ENCODE results near the gene EFCAB6.

The EFCAB6 gene

GRCh38 chr22:43782448-43782847 is 29.7 kb downstream of the EFCAB6 start:
- Histone ChIP-seq H3K36me3 (ENCODE audit: control insufficient read depth, low read length) (no peaks in the 10 kb centered on the region), H3K9me2 (replicated peaks; ENCODE audit: control insufficient read depth, low read length) (no peaks in the 10 kb centered on the region), H3K4me2 (ENCODE audit: low read length) (no peak overlapping the region), H3F3A (ENCODE audit: control insufficient read depth, insufficient read depth) (no peaks in the 10 kb centered on the region), H4K20me1 (ENCODE audit: control insufficient read depth, insufficient read depth, low read depth, low read length) (no peaks in the 10 kb centered on the region), H3K4me3 (ENCODE audit: low read length) (no peak overlapping the region), H3K4me1 (ENCODE audit: control insufficient read depth, low read length) (no peaks in the 10 kb centered on the region), H3K27me3 (ENCODE audit: control insufficient read depth, low read length) (peaks cover 6% of the 10 kb centered on the region; the same call in 1 of the 2 replicates), H3K9me3 (ENCODE audit: control insufficient read depth, insufficient read depth, low read length) (no peaks in the 10 kb centered on the region), H3K27ac (ENCODE audit: low read depth, low read length) (no peak overlapping the region), H3K79me2 (ENCODE audit: control insufficient read depth, low read length) (no peaks in the 10 kb centered on the region)
- TF ChIP-seq EZH2phosphoT487 (IDR thresholded peaks at IDR 0.05; ENCODE audit: borderline replicate concordance, low read length) (no peak), CTCF (IDR thresholded peaks at IDR 0.05; ENCODE audit: low read depth, low read length, poor library complexity, severe bottlenecking) (no peak)

GRCh38 chr22:43777286-43777685 is 34.8 kb downstream of the EFCAB6 start:
- no peaks in the 10 kb centered on the region for H3K79me2 ChIP-seq (ENCODE audit: control insufficient read depth, low read length)
- TF ChIP-seq CTCF (IDR thresholded peaks at IDR 0.05; ENCODE audit: low read depth, low read length, poor library complexity, severe bottlenecking) = no peak
- TF ChIP-seq EZH2phosphoT487 (IDR thresholded peaks at IDR 0.05; ENCODE audit: borderline replicate concordance, low read length) = no peak
- H3F3A ChIP-seq (ENCODE audit: control insufficient read depth, insufficient read depth) = no peaks in the 10 kb centered on the region
- H3K4me1 ChIP-seq (ENCODE audit: control insufficient read depth, low read length) = no peaks in the 10 kb centered on the region
- no peak overlapping the region for H3K27ac ChIP-seq (ENCODE audit: low read depth, low read length)
- H3K9me3 ChIP-seq (ENCODE audit: control insufficient read depth, insufficient read depth, low read length) = no peaks in the 10 kb centered on the region
- no peaks in the 10 kb centered on the region for H3K9me2 ChIP-seq (replicated peaks; ENCODE audit: control insufficient read depth, low read length)
- H3K4me2 ChIP-seq (ENCODE audit: low read length) = no peak overlapping the region
- 0 out of 2 replicates have a peak, but pooled peaks cover 3% of the 10 kb centered on the region for H3K27me3 ChIP-seq (ENCODE audit: control insufficient read depth, low read length)
- H3K36me3 ChIP-seq (ENCODE audit: control insufficient read depth, low read length) = no peaks in the 10 kb centered on the region
- H3K4me3 ChIP-seq (ENCODE audit: low read length) = no peak overlapping the region
- H4K20me1 ChIP-seq (ENCODE audit: control insufficient read depth, insufficient read depth, low read depth, low read length) = no peaks in the 10 kb centered on the region

- H3K27me3 ChIP-seq (ENCODE audit: control insufficient read depth, low read length) = 0 out of 2 replicates have a peak, but pooled peaks cover 3% of the 10 kb centered on the region
- no peak overlapping the region for H3K4me3 ChIP-seq (ENCODE audit: low read length)
- H3K4me2 ChIP-seq (ENCODE audit: low read length) = no peak overlapping the region
Measured at GRCh38 chr22:43776081-43776670, 35.9 kb downstream of the EFCAB6 start.

More at GRCh38 chr22:43776081-43776670, 35.9 kb downstream of the EFCAB6 start:
- no peaks in the 10 kb centered on the region for H3K9me2 ChIP-seq (replicated peaks; ENCODE audit: control insufficient read depth, low read length)
- H3K4me1 ChIP-seq (ENCODE audit: control insufficient read depth, low read length) = no peaks in the 10 kb centered on the region
- no peaks in the 10 kb centered on the region for H3K36me3 ChIP-seq (ENCODE audit: control insufficient read depth, low read length)
- H3K27ac ChIP-seq (ENCODE audit: low read depth, low read length) = no peak overlapping the region
- H3F3A ChIP-seq (ENCODE audit: control insufficient read depth, insufficient read depth) = no peaks in the 10 kb centered on the region
- no peaks in the 10 kb centered on the region for H3K9me3 ChIP-seq (ENCODE audit: control insufficient read depth, insufficient read depth, low read length)
- no peaks in the 10 kb centered on the region for H4K20me1 ChIP-seq (ENCODE audit: control insufficient read depth, insufficient read depth, low read depth, low read length)
- TF ChIP-seq CTCF (IDR thresholded peaks at IDR 0.05; ENCODE audit: low read depth, low read length, poor library complexity, severe bottlenecking) (no peak), EZH2phosphoT487 (IDR thresholded peaks at IDR 0.05; ENCODE audit: borderline replicate concordance, low read length) (no peak)
- no peaks in the 10 kb centered on the region for H3K79me2 ChIP-seq (ENCODE audit: control insufficient read depth, low read length)

All from DOHH2 (cell line).